ENCODE data around the gene ZBTB32. TPM values are rescaled to one million over a fixed set of nuclear protein-coding genes. Genes with fewer than 3 reads are reported as not detected.

Gene ZBTB32
- total RNA-seq, 4 donors from 2014 or later, result 0.38 TPM; not detected in 3

GRCh38 chr19:35716801-35717664 lies 12.7 kb downstream of the ZBTB32 start:
- Histone ChIP-seq H3K27ac (peak overlapping the region; percentile 86 to 98 (median 94)), H3K9me3 (no peaks in the 10 kb centered on the region), H3K4me1 (peaks cover 24 to 41% (median 25%) of the 10 kb centered on the region in 3 donors), H3K27me3 (no peaks in the 10 kb centered on the region), H3K4me3 (peak overlapping the region; percentile 75 to 98 (median 94)), H3K36me3 (peaks cover 6 to 27% (median 12%) of the 10 kb centered on the region in 3 donors)
- TF ChIP-seq POLR2A (IDR thresholded peaks at IDR 0.05), result peak in 1 of 4 donors; percentile 41
- TF ChIP-seq, protein P1, sequence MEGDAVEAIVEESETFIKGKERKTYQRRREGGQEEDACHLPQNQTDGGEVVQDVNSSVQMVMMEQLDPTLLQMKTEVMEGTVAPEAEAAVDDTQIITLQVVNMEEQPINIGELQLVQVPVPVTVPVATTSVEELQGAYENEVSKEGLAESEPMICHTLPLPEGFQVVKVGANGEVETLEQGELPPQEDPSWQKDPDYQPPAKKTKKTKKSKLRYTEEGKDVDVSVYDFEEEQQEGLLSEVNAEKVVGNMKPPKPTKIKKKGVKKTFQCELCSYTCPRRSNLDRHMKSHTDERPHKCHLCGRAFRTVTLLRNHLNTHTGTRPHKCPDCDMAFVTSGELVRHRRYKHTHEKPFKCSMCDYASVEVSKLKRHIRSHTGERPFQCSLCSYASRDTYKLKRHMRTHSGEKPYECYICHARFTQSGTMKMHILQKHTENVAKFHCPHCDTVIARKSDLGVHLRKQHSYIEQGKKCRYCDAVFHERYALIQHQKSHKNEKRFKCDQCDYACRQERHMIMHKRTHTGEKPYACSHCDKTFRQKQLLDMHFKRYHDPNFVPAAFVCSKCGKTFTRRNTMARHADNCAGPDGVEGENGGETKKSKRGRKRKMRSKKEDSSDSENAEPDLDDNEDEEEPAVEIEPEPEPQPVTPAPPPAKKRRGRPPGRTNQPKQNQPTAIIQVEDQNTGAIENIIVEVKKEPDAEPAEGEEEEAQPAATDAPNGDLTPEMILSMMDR (IDR thresholded peaks at IDR 0.05), result peak; percentile 88 to 96 (median 92)
- WGBS, 2 donors, result 0% methylated on average over 25 of the region's 77 CpGs; no CpG with 5 or more reads in 1 of the 2 donors
- peak; percentile 82 for DNase-seq
- intact Hi-C loops (cut with DNase I), result loop anchor here (2.0 to 10.0 kb wide), 2 partner anchors 22 to 172 kb away; partner anchors contain the start of gene TMEM147

GRCh38 chr19:35717665-35718344 lies 13.4 kb downstream of the ZBTB32 start, which contains the start of gene KMT2B:
KMT2B (plus strand) TSS chr19:35718003; CDS start chr19:35718019, 16 bp downstream.
- no peaks in the 10 kb centered on the region for H3K27me3 ChIP-seq
- WGBS, 2 donors, result no CpG with 5 or more reads among the region's 109 CpGs
- peak within 1 kb of the TSS; percentile 75 to 98 (median 94) for H3K4me3 ChIP-seq
- TF ChIP-seq, protein P1 (IDR thresholded peaks at IDR 0.05), result peak in 1 of 6 experiments; percentile 12
- TF ChIP-seq POLR2A (IDR thresholded peaks at IDR 0.05), result no peak
- H3K4me1 ChIP-seq, result peaks cover 24 to 41% (median 25%) of the 10 kb centered on the region in 3 donors
- intact Hi-C loops (cut with DNase I), result loop anchor here (2.0 to 10.0 kb wide), 2 partner anchors 23 to 173 kb away; partner anchors contain the start of gene TMEM147
- peaks cover 13 to 35% (median 18%) of the 10 kb centered on the region in 3 donors for H3K36me3 ChIP-seq
- no peaks in the 10 kb centered on the region for H3K9me3 ChIP-seq
- peak within 1 kb of the TSS; percentile 89 to 98 (median 94) for H3K27ac ChIP-seq
- no peak for DNase-seq

DNA sequence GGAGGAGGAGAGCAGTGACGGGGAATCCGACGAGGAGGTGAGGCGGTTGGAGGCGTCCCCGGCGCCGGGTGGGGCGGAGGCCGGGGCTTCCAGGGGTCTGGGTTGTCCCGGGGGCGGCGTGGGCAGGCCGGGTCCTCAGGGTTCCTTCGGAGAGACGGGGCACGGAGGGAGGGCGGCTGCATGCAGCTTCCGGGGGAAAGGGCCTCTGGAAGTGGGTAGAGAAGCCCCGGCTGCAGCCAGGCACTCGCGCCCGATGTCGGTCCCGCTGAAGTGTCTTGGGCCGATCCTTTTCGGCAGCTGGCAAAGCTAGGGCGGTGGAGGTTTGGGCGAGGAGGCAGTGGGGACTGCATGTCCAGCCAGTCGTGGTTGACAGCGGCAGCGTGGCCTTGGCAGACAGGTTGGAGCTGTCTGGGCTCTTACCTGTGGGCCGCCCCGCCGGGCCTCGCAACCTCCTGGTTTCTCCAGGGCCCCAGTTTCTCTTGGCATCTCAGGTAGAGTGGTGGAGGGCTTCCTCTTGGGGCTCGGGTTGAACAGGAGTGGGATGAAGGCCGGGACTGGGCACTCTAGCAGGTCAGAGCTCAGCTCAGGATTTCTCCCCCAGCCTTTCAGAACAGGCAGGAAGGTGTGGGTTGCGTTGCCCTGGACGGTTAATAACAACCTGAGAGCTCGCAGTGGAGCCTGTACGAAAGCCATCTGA lies 14.1 kb downstream of the ZBTB32 start:
- peaks cover 19 to 42% (median 24%) of the 10 kb centered on the region in 3 donors for H3K36me3 ChIP-seq
- TF ChIP-seq, protein P1 (IDR thresholded peaks at IDR 0.05), result no peak
- TF ChIP-seq POLR2A (IDR thresholded peaks at IDR 0.05), result no peak
- H3K27ac ChIP-seq, result peak overlapping the region; percentile 89 to 98 (median 94)
- no peak for DNase-seq
- 0 to 2% methylated on average over 9 to 20 of the region's 42 CpGs for WGBS, 2 donors
- intact Hi-C loops (cut with DNase I), result loop anchor here (10.0 kb wide), 1 partner anchor 174 kb away; the partner anchor contains the start of gene TMEM147
- H3K27me3 ChIP-seq, result no peaks in the 10 kb centered on the region
- peaks cover 24 to 41% (median 25%) of the 10 kb centered on the region in 3 donors for H3K4me1 ChIP-seq
- H3K9me3 ChIP-seq, result no peaks in the 10 kb centered on the region
- peak overlapping the region; percentile 75 to 98 (median 94) for H3K4me3 ChIP-seq

DNA sequence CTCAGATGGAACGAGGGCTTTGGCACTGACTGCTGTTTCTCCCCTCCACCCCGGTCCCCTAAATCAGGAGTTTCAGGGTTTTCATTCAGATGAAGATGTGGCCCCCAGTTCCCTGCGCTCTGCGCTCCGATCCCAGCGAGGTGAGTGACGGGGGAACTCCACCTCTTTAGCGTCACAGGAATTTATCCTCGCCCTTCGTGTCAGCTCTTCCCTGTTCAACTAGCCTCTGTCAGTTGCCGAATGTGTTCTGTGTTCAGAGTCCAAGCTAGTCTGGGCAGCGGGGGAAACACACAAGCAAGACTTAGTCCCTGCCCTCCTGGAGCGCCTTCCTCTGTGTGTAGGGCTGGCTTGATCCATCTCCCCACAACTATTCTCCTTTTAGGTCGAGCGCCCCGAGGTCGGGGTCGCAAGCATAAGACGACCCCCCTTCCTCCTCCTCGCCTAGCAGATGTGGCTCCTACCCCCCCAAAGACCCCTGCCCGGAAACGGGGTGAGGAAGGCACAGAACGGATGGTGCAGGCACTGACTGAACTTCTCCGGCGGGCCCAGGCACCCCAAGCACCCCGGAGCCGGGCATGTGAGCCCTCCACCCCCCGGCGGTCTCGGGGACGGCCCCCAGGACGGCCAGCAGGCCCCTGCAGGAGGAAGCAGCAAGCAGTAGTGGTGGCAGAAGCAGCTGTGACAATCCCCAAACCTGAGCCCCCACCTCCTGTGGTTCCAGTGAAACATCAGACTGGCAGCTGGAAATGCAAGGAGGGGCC lies 15.2 kb downstream of the ZBTB32 start:
- intact Hi-C loops (cut with DNase I), result loop anchor here (10.0 kb wide), 1 partner anchor 175 kb away; the partner anchor contains the start of gene TMEM147
- peak overlapping the region in 1 of 4 donors; percentile 96 for H3K27ac ChIP-seq
- no peaks in the 10 kb centered on the region for H3K9me3 ChIP-seq
- peak overlapping the region in 2 of 4 donors; percentile 93 to 98 for H3K4me3 ChIP-seq
- no peak for DNase-seq
- 83 to 88% methylated on average over 13 to 19 of the region's 32 CpGs for WGBS, 2 donors
- no peak for TF ChIP-seq POLR2A (IDR thresholded peaks at IDR 0.05)
- TF ChIP-seq, protein P1 (IDR thresholded peaks at IDR 0.05), result no peak
- peaks cover 24 to 41% (median 25%) of the 10 kb centered on the region in 3 donors for H3K4me1 ChIP-seq
- no peaks in the 10 kb centered on the region for H3K27me3 ChIP-seq
- peaks cover 30 to 53% (median 30%) of the 10 kb centered on the region in 3 donors for H3K36me3 ChIP-seq
